Measurements from ENCODE around the gene VMO1.
"Not testable (repeated sequence)": the region's sequence is repeated elsewhere in the genome, so short reads cannot be mapped to it uniquely, and the experiment has no call there.

VMO1 gene

GRCh38 chr17:4833178-4833940 lies 47.2 kb upstream of the VMO1 start, which contains the start of gene MINK1:
Gene MINK1, plus strand, starts transcription at chr17:4833340. Its CDS starts 244 bp downstream, at chr17:4833584.
- peaks cover 35% of the 10 kb centered on the region; the same call in 1 of the 2 replicates for H3K79me2 ChIP-seq (ENCODE audit: insufficient read depth, low read length)
- H3F3A ChIP-seq (ENCODE audit: low read depth) = no peaks in the 10 kb centered on the region
- peaks cover 24% of the 10 kb centered on the region for H3K4me1 ChIP-seq (ENCODE audit: insufficient read depth, low read length, poor library complexity, severe bottlenecking)
- no peaks in the 10 kb centered on the region for H3K9me2 ChIP-seq (replicated peaks; ENCODE audit: low read depth, low read length)
- peak within 1 kb of the TSS; percentile 94 for H2AFZ ChIP-seq (ENCODE audit: low read length)
- no peaks in the 10 kb centered on the region for H3K36me3 ChIP-seq (ENCODE audit: insufficient read depth, low read length)
- peak within 1 kb of the TSS; percentile 91 for H3K4me2 ChIP-seq (ENCODE audit: low read depth, low read length, poor library complexity, severe bottlenecking)
- H3K4me3 ChIP-seq (ENCODE audit: low read length, poor library complexity, severe bottlenecking) = peak within 1 kb of the TSS; percentile 77
- peaks cover 21% of the 10 kb centered on the region for H4K20me1 ChIP-seq (ENCODE audit: insufficient read depth, low read length, poor library complexity, severe bottlenecking)
- H3K27me3 ChIP-seq (ENCODE audit: insufficient read depth, low read length, poor library complexity, severe bottlenecking) = no peaks in the 10 kb centered on the region
- no peaks in the 10 kb centered on the region for H3K9me3 ChIP-seq (ENCODE audit: insufficient read depth, low read depth, low read length)
- peak within 1 kb of the TSS; percentile 78 for H3K9ac ChIP-seq (ENCODE audit: low read depth, low read length, poor library complexity, severe bottlenecking)
- TF ChIP-seq EZH2phosphoT487 (IDR thresholded peaks at IDR 0.05; ENCODE audit: borderline replicate concordance) = no peak
- TF ChIP-seq CTCF (conservative IDR thresholded peaks at IDR 0.05; ENCODE audit: low read length) = no peak

GRCh38 chr17:4832829-4833177 lies 46.6 kb upstream of the VMO1 start:
- H3K9me2 ChIP-seq (replicated peaks; ENCODE audit: low read depth, low read length); H3K36me3 ChIP-seq (ENCODE audit: insufficient read depth, low read length); H3K27me3 ChIP-seq (ENCODE audit: insufficient read depth, low read length, poor library complexity, severe bottlenecking); H3K9me3 ChIP-seq (ENCODE audit: insufficient read depth, low read depth, low read length); H3F3A ChIP-seq (ENCODE audit: low read depth): not testable (repeated sequence)
- peaks cover 18% of the 10 kb centered on the region for H4K20me1 ChIP-seq (ENCODE audit: insufficient read depth, low read length, poor library complexity, severe bottlenecking)
- H3K4me3 ChIP-seq (ENCODE audit: low read length, poor library complexity, severe bottlenecking) = peak overlapping the region; percentile 77
- peak overlapping the region; percentile 94 for H2AFZ ChIP-seq (ENCODE audit: low read length)
- peaks cover 35% of the 10 kb centered on the region; the same call in 1 of the 2 replicates for H3K79me2 ChIP-seq (ENCODE audit: insufficient read depth, low read length)
- H3K4me1 ChIP-seq (ENCODE audit: insufficient read depth, low read length, poor library complexity, severe bottlenecking) = peaks cover 22% of the 10 kb centered on the region
- H3K4me2 ChIP-seq (ENCODE audit: low read depth, low read length, poor library complexity, severe bottlenecking) = peak overlapping the region; percentile 91
- H3K9ac ChIP-seq (ENCODE audit: low read depth, low read length, poor library complexity, severe bottlenecking) = peak overlapping the region; percentile 71

GRCh38 chr17:4827399-4827798 lies 41.2 kb upstream of the VMO1 start:
- Histone ChIP-seq H3K27me3 (ENCODE audit: insufficient read depth, low read length, poor library complexity, severe bottlenecking) (no peaks in the 10 kb centered on the region), H3K4me1 (ENCODE audit: insufficient read depth, low read length, poor library complexity, severe bottlenecking) (no peaks in the 10 kb centered on the region), H3K9me3 (ENCODE audit: insufficient read depth, low read depth, low read length) (no peaks in the 10 kb centered on the region), H3K4me3 (ENCODE audit: low read length, poor library complexity, severe bottlenecking) (no peak overlapping the region), H3K9ac (ENCODE audit: low read depth, low read length, poor library complexity, severe bottlenecking) (no peak overlapping the region), H2AFZ (ENCODE audit: low read length) (no peak overlapping the region), H3K9me2 (replicated peaks; ENCODE audit: low read depth, low read length) (no peaks in the 10 kb centered on the region), H3K36me3 (ENCODE audit: insufficient read depth, low read length) (no peaks in the 10 kb centered on the region), H3F3A (ENCODE audit: low read depth) (no peaks in the 10 kb centered on the region), H4K20me1 (ENCODE audit: insufficient read depth, low read length, poor library complexity, severe bottlenecking) (no peaks in the 10 kb centered on the region), H3K4me2 (ENCODE audit: low read depth, low read length, poor library complexity, severe bottlenecking) (no peak overlapping the region), H3K79me2 (ENCODE audit: insufficient read depth, low read length) (no peaks in the 10 kb centered on the region)
- TF ChIP-seq EZH2phosphoT487 (IDR thresholded peaks at IDR 0.05; ENCODE audit: borderline replicate concordance) (no peak), CTCF (conservative IDR thresholded peaks at IDR 0.05; ENCODE audit: low read length) (no peak)

Measured in Loucy (cell line).